Measurements from ENCODE around the gene GTPBP6.
A peak's percentile ranks its signal among the peaks of the same experiment; 100 is the strongest.

The GTPBP6 gene

GRCh38 chrX:318739-319578, at the start of gene GTPBP6:
Gene GTPBP6 (minus strand): TSS chrX:318796. CDS start chrX:318787, 9 bp downstream.
- H3K9ac ChIP-seq (ENCODE audit: insufficient read length) = peak within 1 kb of the TSS; percentile 91
- TF ChIP-seq FOXP2 (optimal IDR thresholded peaks at IDR 0.05; ENCODE audit: control extremely low read depth, extremely low read length, insufficient read depth) (no peak), POLR2AphosphoS5 (IDR thresholded peaks at IDR 0.05; ENCODE audit: borderline replicate concordance, low read depth, low read length) (peak; percentile 64; the same call in 1 of the 2 replicates), EZH2 (IDR thresholded peaks at IDR 0.05) (no peak)
- H3K9me3 ChIP-seq (ENCODE audit: low read depth, low read length) = no peaks in the 10 kb centered on the region
- H3K36me3 ChIP-seq (ENCODE audit: insufficient read depth, low read length) = peaks cover 13% of the 10 kb centered on the region; the same call in 1 of the 2 replicates
- H3K4me3 ChIP-seq = peak within 1 kb of the TSS; percentile 89
- peak within 1 kb of the TSS; percentile 93 for H3K27ac ChIP-seq
- DNase-seq (ENCODE audit: low read depth, low spot score) = peak; percentile 97

- Histone ChIP-seq H3K27ac (no peak overlapping the region), H3K4me3 (no peak overlapping the region), H3K9ac (ENCODE audit: insufficient read length) (no peak overlapping the region), H3K36me3 (ENCODE audit: insufficient read depth, low read length) (no peaks in the 10 kb centered on the region), H3K9me3 (ENCODE audit: low read depth, low read length) (no peaks in the 10 kb centered on the region)
- DNase-seq (ENCODE audit: low read depth, low spot score) = no peak
- TF ChIP-seq EZH2 (IDR thresholded peaks at IDR 0.05) (no peak), FOXP2 (optimal IDR thresholded peaks at IDR 0.05; ENCODE audit: control extremely low read depth, extremely low read length, insufficient read depth) (no peak), POLR2AphosphoS5 (IDR thresholded peaks at IDR 0.05; ENCODE audit: borderline replicate concordance, low read depth, low read length) (no peak)
These were observed 49.3 kb upstream of the GTPBP6 start for GRCh38 chrX:367866-368265.

DNA sequence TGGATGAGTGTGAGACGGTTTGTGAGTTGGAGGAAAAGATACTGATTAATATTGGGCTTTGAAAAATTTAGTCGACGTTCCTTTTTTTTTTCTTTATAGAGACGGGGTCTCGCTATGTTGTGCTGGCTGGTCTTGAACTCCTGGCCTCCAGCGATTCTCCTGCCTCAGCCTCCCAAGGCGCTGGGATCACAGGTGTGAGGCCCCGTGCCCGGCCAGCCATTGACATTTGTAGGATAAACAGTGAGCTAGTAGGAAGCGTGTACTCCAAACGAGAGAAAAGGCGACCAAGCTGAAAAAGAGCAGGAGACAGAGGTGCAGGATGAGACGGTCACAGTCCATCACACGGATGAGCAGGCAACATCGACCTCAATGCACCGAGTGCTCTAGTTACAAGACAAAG, 48.8 kb upstream of the GTPBP6 start:
- TF ChIP-seq FOXP2 (optimal IDR thresholded peaks at IDR 0.05; ENCODE audit: control extremely low read depth, extremely low read length, insufficient read depth) = no peak
- no peak for TF ChIP-seq EZH2 (IDR thresholded peaks at IDR 0.05)
- no peak for TF ChIP-seq POLR2AphosphoS5 (IDR thresholded peaks at IDR 0.05; ENCODE audit: borderline replicate concordance, low read depth, low read length)
- no peaks in the 10 kb centered on the region for H3K9me3 ChIP-seq (ENCODE audit: low read depth, low read length)

DNA sequence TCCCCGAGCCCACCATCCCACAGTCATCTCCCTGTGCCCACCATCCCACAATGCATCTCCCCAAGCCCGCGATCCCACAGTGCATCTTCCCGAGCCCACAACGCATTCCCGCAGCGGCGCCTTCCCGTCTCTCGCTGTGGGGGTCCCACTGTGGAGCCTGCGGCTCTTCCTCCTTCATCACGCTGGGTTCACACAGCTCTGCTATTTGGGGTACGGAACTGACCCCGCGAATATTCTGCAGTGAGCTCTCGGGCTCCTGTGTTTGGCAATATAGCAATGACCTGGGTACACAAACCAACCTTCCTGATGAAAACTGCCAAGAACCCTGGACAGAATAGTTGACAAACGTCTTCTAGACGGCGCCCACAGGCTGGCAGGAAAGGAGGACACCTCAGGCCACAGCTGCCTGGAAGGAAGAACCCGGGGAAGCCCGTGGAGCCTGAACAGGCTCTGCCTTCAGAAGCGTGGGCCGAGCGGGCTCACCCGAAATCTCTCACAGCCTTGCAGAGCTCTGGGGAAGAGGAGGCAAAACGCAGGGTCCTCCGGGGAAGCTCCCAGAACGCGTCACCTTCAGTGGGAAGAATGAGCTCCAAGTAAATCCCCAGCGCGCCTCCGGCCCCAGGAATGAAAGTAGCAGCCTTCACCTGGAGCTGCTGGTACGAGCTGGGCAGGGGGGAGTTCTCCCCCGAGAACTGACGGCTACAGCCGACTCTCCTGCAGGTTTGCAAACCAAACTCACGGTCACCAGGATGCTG, 45.2 kb upstream of the GTPBP6 start:
- no peak for DNase-seq (ENCODE audit: low read depth, low spot score)
- Histone ChIP-seq H3K36me3 (ENCODE audit: insufficient read depth, low read length) (peaks cover 15% of the 10 kb centered on the region), H3K4me3 (no peak overlapping the region), H3K9me3 (ENCODE audit: low read depth, low read length) (no peaks in the 10 kb centered on the region), H3K27ac (no peak overlapping the region), H3K9ac (ENCODE audit: insufficient read length) (no peak overlapping the region)
- TF ChIP-seq POLR2AphosphoS5 (IDR thresholded peaks at IDR 0.05; ENCODE audit: borderline replicate concordance, low read depth, low read length) = no peak
- TF ChIP-seq EZH2 (IDR thresholded peaks at IDR 0.05) = no peak
- no peak for TF ChIP-seq FOXP2 (optimal IDR thresholded peaks at IDR 0.05; ENCODE audit: control extremely low read depth, extremely low read length, insufficient read depth)

More for the DNA sequence above, 48.8 kb upstream of the GTPBP6 start:
- H3K36me3 ChIP-seq (ENCODE audit: insufficient read depth, low read length) = no peaks in the 10 kb centered on the region
- no peak overlapping the region for H3K9ac ChIP-seq (ENCODE audit: insufficient read length)
- no peak overlapping the region for H3K4me3 ChIP-seq
- DNase-seq (ENCODE audit: low read depth, low spot score) = no peak
- no peak overlapping the region for H3K27ac ChIP-seq

GRCh38 chrX:362937-363620, 44.5 kb upstream of the GTPBP6 start:
- Histone ChIP-seq H3K4me3 (no peak overlapping the region), H3K27ac (no peak overlapping the region), H3K9ac (ENCODE audit: insufficient read length) (no peak overlapping the region), H3K9me3 (ENCODE audit: low read depth, low read length) (no peaks in the 10 kb centered on the region), H3K36me3 (ENCODE audit: insufficient read depth, low read length) (peaks cover 15% of the 10 kb centered on the region)
- TF ChIP-seq POLR2AphosphoS5 (IDR thresholded peaks at IDR 0.05; ENCODE audit: borderline replicate concordance, low read depth, low read length) (no peak), EZH2 (IDR thresholded peaks at IDR 0.05) (no peak), FOXP2 (optimal IDR thresholded peaks at IDR 0.05; ENCODE audit: control extremely low read depth, extremely low read length, insufficient read depth) (no peak)
- DNase-seq (ENCODE audit: low read depth, low spot score) = no peak

- TF ChIP-seq EZH2 (IDR thresholded peaks at IDR 0.05) (no peak), FOXP2 (optimal IDR thresholded peaks at IDR 0.05; ENCODE audit: control extremely low read depth, extremely low read length, insufficient read depth) (no peak), POLR2AphosphoS5 (IDR thresholded peaks at IDR 0.05; ENCODE audit: borderline replicate concordance, low read depth, low read length) (no peak)
- Histone ChIP-seq H3K4me3 (no peak overlapping the region), H3K9me3 (ENCODE audit: low read depth, low read length) (no peaks in the 10 kb centered on the region), H3K9ac (ENCODE audit: insufficient read length) (no peak overlapping the region), H3K27ac (no peak overlapping the region), H3K36me3 (ENCODE audit: insufficient read depth, low read length) (peaks cover 15% of the 10 kb centered on the region)
- no peak for DNase-seq (ENCODE audit: low read depth, low spot score)
These were observed 43.8 kb upstream of the GTPBP6 start for GRCh38 chrX:362351-362750.

- Histone ChIP-seq H3K9me3 (ENCODE audit: low read depth, low read length) (no peaks in the 10 kb centered on the region), H3K36me3 (ENCODE audit: insufficient read depth, low read length) (peaks cover 15% of the 10 kb centered on the region), H3K9ac (ENCODE audit: insufficient read length) (no peak overlapping the region), H3K4me3 (no peak overlapping the region), H3K27ac (no peak overlapping the region)
- no peak for DNase-seq (ENCODE audit: low read depth, low spot score)
- TF ChIP-seq EZH2 (IDR thresholded peaks at IDR 0.05) (no peak), FOXP2 (optimal IDR thresholded peaks at IDR 0.05; ENCODE audit: control extremely low read depth, extremely low read length, insufficient read depth) (no peak), POLR2AphosphoS5 (IDR thresholded peaks at IDR 0.05; ENCODE audit: borderline replicate concordance, low read depth, low read length) (no peak)
These were observed 42.9 kb upstream of the GTPBP6 start for GRCh38 chrX:361231-362145.
